Measurements from ENCODE around the gene TUFT1. TPM values are rescaled to one million over a fixed set of nuclear protein-coding genes. Genes with fewer than 3 reads are reported as not detected.

The TUFT1 gene
- total and polyA plus RNA-seq, 2 of the 4 experiments (the other 2 are of a cell fraction), result 21.2 to 30.3 TPM

DNA sequence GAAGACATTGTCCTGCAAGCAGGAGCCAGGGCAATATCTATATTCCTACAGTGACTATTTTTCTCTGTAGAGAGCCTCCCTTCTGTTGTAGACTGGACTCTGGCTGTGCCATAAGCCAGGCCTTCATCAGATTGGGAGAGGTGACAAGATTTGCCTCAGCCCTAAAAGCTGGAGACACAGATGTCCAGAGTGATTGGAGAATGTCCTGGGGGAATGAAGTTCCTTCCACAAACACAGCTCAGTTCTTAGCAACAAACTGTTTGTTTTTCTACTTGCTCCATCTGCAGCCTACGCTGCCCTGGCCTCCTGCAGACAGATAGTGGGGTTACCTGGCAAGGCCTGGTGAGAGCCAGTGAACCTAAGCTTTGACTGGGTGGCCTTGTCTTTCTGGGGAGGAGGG lies 41.8 kb downstream of the TUFT1 start:
- ChIA-PET CTCF (no interaction called here), POLR2A (ENCODE audit: unreplicated experiment) (no interaction called here)
- H3K4ac ChIP-seq (ENCODE audit: low read depth, low read length), result no peak overlapping the region
- no peak overlapping the region for H2BK20ac ChIP-seq (ENCODE audit: low read depth, low read length)
- no peaks in the 10 kb centered on the region for H4K20me1 ChIP-seq (ENCODE audit: insufficient read depth, low read length)
- intact Hi-C loops (cut with micrococcal nuclease) (no loop called here), in situ Hi-C loops (cut with MboI; ENCODE audit: low sequenced_read_pairs) (no loop called here), dilution Hi-C loops (cut with HindIII; ENCODE audit: low sequenced_read_pairs, unreplicated experiment) (no loop called here)
- no peak overlapping the region for H3K14ac ChIP-seq (replicated peaks; ENCODE audit: low read depth, low read length)
- TF ChIP-seq NFE2L2 (IDR thresholded peaks at IDR 0.05; ENCODE audit: low read depth, low read length) (no peak), MAFK (IDR thresholded peaks at IDR 0.05; ENCODE audit: low read depth, low read length) (no peak), RCOR1 (IDR thresholded peaks at IDR 0.05; ENCODE audit: insufficient replicate concordance, low read length) (no peak), RFX5 (IDR thresholded peaks at IDR 0.05; ENCODE audit: low read depth, low read length) (no peak), FOS (IDR thresholded peaks at IDR 0.05; ENCODE audit: low read depth, low read length) (no peak), RAD21 (IDR thresholded peaks at IDR 0.05; ENCODE audit: low read length) (no peak), CHD1 (IDR thresholded peaks at IDR 0.05; ENCODE audit: low read depth, low read length) (no peak), CEBPB (IDR thresholded peaks at IDR 0.05; ENCODE audit: low read depth, low read length) (no peak), POLR2A (IDR thresholded peaks at IDR 0.05; ENCODE audit: low read depth, low read length) (no peak), BHLHE40 (IDR thresholded peaks at IDR 0.05; ENCODE audit: low read depth, low read length) (no peak), MXI1 (IDR thresholded peaks at IDR 0.05; ENCODE audit: borderline replicate concordance, low read depth, low read length) (no peak), MAZ (IDR thresholded peaks at IDR 0.05; ENCODE audit: borderline replicate concordance, low read depth, low read length) (no peak), SMC3 (IDR thresholded peaks at IDR 0.05; ENCODE audit: low read depth, low read length) (no peak)
- TF ChIP-seq, protein P1, sequence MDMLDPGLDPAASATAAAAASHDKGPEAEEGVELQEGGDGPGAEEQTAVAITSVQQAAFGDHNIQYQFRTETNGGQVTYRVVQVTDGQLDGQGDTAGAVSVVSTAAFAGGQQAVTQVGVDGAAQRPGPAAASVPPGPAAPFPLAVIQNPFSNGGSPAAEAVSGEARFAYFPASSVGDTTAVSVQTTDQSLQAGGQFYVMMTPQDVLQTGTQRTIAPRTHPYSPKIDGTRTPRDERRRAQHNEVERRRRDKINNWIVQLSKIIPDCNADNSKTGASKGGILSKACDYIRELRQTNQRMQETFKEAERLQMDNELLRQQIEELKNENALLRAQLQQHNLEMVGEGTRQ (IDR thresholded peaks at IDR 0.05; ENCODE audit: low read depth, low read length), result no peak
- TF ChIP-seq, protein P2, sequence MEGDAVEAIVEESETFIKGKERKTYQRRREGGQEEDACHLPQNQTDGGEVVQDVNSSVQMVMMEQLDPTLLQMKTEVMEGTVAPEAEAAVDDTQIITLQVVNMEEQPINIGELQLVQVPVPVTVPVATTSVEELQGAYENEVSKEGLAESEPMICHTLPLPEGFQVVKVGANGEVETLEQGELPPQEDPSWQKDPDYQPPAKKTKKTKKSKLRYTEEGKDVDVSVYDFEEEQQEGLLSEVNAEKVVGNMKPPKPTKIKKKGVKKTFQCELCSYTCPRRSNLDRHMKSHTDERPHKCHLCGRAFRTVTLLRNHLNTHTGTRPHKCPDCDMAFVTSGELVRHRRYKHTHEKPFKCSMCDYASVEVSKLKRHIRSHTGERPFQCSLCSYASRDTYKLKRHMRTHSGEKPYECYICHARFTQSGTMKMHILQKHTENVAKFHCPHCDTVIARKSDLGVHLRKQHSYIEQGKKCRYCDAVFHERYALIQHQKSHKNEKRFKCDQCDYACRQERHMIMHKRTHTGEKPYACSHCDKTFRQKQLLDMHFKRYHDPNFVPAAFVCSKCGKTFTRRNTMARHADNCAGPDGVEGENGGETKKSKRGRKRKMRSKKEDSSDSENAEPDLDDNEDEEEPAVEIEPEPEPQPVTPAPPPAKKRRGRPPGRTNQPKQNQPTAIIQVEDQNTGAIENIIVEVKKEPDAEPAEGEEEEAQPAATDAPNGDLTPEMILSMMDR (conservative IDR thresholded peaks at IDR 0.05; ENCODE audit: low read depth, low read length), result no peak
- TF ChIP-seq, protein P3, sequence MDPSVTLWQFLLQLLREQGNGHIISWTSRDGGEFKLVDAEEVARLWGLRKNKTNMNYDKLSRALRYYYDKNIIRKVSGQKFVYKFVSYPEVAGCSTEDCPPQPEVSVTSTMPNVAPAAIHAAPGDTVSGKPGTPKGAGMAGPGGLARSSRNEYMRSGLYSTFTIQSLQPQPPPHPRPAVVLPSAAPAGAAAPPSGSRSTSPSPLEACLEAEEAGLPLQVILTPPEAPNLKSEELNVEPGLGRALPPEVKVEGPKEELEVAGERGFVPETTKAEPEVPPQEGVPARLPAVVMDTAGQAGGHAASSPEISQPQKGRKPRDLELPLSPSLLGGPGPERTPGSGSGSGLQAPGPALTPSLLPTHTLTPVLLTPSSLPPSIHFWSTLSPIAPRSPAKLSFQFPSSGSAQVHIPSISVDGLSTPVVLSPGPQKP (IDR thresholded peaks at IDR 0.05; ENCODE audit: borderline replicate concordance, low read depth, low read length), result no peak
- H3K9ac ChIP-seq (ENCODE audit: low read depth, low read length), result no peak overlapping the region
- no CpG with 5 or more reads among the region's 1 CpG for WGBS, 2 experiments (ENCODE audit: extremely low coverage in 2 of 2, insufficient read length in 1 of 2)
- H2BK15ac ChIP-seq (ENCODE audit: low read depth, low read length), result no peak overlapping the region
- no peaks in the 10 kb centered on the region; the same call in 1 of the 2 replicates for H3K9me1 ChIP-seq (ENCODE audit: insufficient read depth, low read length)
- no peak for ATAC-seq (ENCODE audit: low read depth)
- H4K5ac ChIP-seq (ENCODE audit: low read depth, low read length), result no peak overlapping the region
- H3K18ac ChIP-seq (ENCODE audit: low read depth, low read length), result no peak overlapping the region
- no peak overlapping the region for H3K4me2 ChIP-seq (ENCODE audit: low read depth, low read length)
- H3K27ac ChIP-seq (ENCODE audit: insufficient read depth, low read length), result no peak overlapping the region
- H4K8ac ChIP-seq (ENCODE audit: low read depth in 2 of 2, low read length in 2 of 2), result no peak overlapping the region
- no peak overlapping the region for H4K91ac ChIP-seq (ENCODE audit: insufficient read depth, low read depth, low read length)
- no peak overlapping the region for H3K56ac ChIP-seq (ENCODE audit: extremely low read depth, insufficient read depth, low read length)
- H3K23ac ChIP-seq (ENCODE audit: low read depth, low read length), result no peak overlapping the region
- no peak overlapping the region for H2AFZ ChIP-seq (replicated peaks; ENCODE audit: low read length, poor library complexity)
- no peak overlapping the region for H2BK120ac ChIP-seq (ENCODE audit: low read depth, low read length)
- no peaks in the 10 kb centered on the region for H3K27me3 ChIP-seq (ENCODE audit: control insufficient read depth, insufficient read depth, low read length)
- no peaks in the 10 kb centered on the region for H3K9me3 ChIP-seq (ENCODE audit: control insufficient read depth, insufficient read depth, low read length)
- peaks cover 6% of the 10 kb centered on the region for H3K4me1 ChIP-seq (ENCODE audit: control insufficient read depth, insufficient read depth, low read length)
- no peak overlapping the region for H2BK5ac ChIP-seq (ENCODE audit: low read depth, low read length, poor library complexity, severe bottlenecking)
- H2AK9ac ChIP-seq (replicated peaks; ENCODE audit: low read depth, low read length, poor library complexity), result no peak overlapping the region
- no peaks in the 10 kb centered on the region for H3K79me1 ChIP-seq (ENCODE audit: low read depth in 1 of 2, low read length in 2 of 2)
- DNase-seq, result no peak
- H3K36me3 ChIP-seq (ENCODE audit: control insufficient read depth, insufficient read depth, low read length), result peaks cover 28% of the 10 kb centered on the region
- BruUV-seq (replicated peaks), result no TSS peak
- no peak overlapping the region for H2AK5ac ChIP-seq (ENCODE audit: low read depth, low read length)
- H3K4me3 ChIP-seq (ENCODE audit: insufficient read depth, low read depth, low read length), result no peak overlapping the region
